Fibroblast of gingiva (primary cell): Measurements from ENCODE around the gene ZSCAN2.

Experiments
- DNase-seq: peaks from one replicate; pipeline ENCODE4 v3.0.0-alpha.2; 2011; ENCODE audit warnings: low read depth

Gene ZSCAN2

GRCh38 chr15:84598993-84599392 is 1.8 kb upstream of the ZSCAN2 start:
- peak; percentile 49 for DNase-seq

GRCh38 chr15:84599906-84600305 is 903 bp upstream of the ZSCAN2 start:
- DNase-seq = no peak

- peak; percentile 75 for DNase-seq
These were observed 500 bp upstream of the ZSCAN2 start for GRCh38 chr15:84600331-84600686.

- no peak for DNase-seq
These were observed 688 bp downstream of the ZSCAN2 start for GRCh38 chr15:84601555-84601838.

- DNase-seq = no peak
These were observed 3.0 kb downstream of the ZSCAN2 start for GRCh38 chr15:84603630-84604379.

- DNase-seq = no peak
These were observed 4.2 kb downstream of the ZSCAN2 start for GRCh38 chr15:84604826-84605553.

GRCh38 chr15:84605554-84605882 is 4.7 kb downstream of the ZSCAN2 start:
- no peak for DNase-seq

- no peak for DNase-seq
These were observed 5.9 kb downstream of the ZSCAN2 start for GRCh38 chr15:84606653-84607120.

GRCh38 chr15:84608707-84609284 is 8.0 kb downstream of the ZSCAN2 start:
- DNase-seq = no peak

GRCh38 chr15:84609818-84610525 is 9.2 kb downstream of the ZSCAN2 start:
- no peak for DNase-seq

- DNase-seq = no peak
These were observed 10.8 kb downstream of the ZSCAN2 start for GRCh38 chr15:84611631-84612030.

GRCh38 chr15:84616235-84616634 is 15.4 kb downstream of the ZSCAN2 start:
- DNase-seq = no peak

- no peak for DNase-seq
These were observed 19.8 kb downstream of the ZSCAN2 start for GRCh38 chr15:84620626-84621025.

GRCh38 chr15:84621358-84621979 is 20.7 kb downstream of the ZSCAN2 start:
- DNase-seq = no peak

- DNase-seq = no peak
These were observed 23.6 kb downstream of the ZSCAN2 start for GRCh38 chr15:84624359-84624758.

- no peak for DNase-seq
These were observed 24.3 kb downstream of the ZSCAN2 start for GRCh38 chr15:84625123-84625522.

GRCh38 chr15:84629033-84629432 is 28.2 kb downstream of the ZSCAN2 start:
- no peak for DNase-seq

GRCh38 chr15:84631706-84632272 is 31.0 kb downstream of the ZSCAN2 start:
- no peak for DNase-seq

GRCh38 chr15:84633311-84634227 is 32.8 kb downstream of the ZSCAN2 start:
- peak; percentile 74 for DNase-seq

- DNase-seq = no peak
These were observed 33.5 kb downstream of the ZSCAN2 start for GRCh38 chr15:84634228-84634837.

- no peak for DNase-seq
These were observed 37.3 kb downstream of the ZSCAN2 start for GRCh38 chr15:84638103-84638502.
